GM18498 (cell line): Measurements from ENCODE around the gene CTDSP2.

Experiments
- ATAC-seq: cut with Tn5 transposase; IDR thresholded peaks from one replicate; pipeline ENCODE4 v1.9.1; 2021; ENCODE audit warnings: mild to moderate bottlenecking, moderate library complexity; ENCODE audit not compliant: unreplicated experiment

Gene CTDSP2

GRCh38 chr12:57817261-57817989, 29.1 kb downstream of the CTDSP2 start:
- no peak for ATAC-seq

- ATAC-seq: no peak
These were observed 29.7 kb downstream of the CTDSP2 start for GRCh38 chr12:57816855-57817151.

- ATAC-seq: no peak
These were observed 30.3 kb downstream of the CTDSP2 start for GRCh38 chr12:57816001-57816854.

- no peak for ATAC-seq
These were observed 31.1 kb downstream of the CTDSP2 start for GRCh38 chr12:57815177-57816000.

- no peak for ATAC-seq
These were observed 32.4 kb downstream of the CTDSP2 start for GRCh38 chr12:57813971-57814772.

- no peak for ATAC-seq
These were observed 33.2 kb downstream of the CTDSP2 start for GRCh38 chr12:57813111-57813970.

- ATAC-seq: no peak
These were observed 35.3 kb downstream of the CTDSP2 start for GRCh38 chr12:57811028-57811755.

GRCh38 chr12:57810450-57810849, 36.1 kb downstream of the CTDSP2 start:
- no peak for ATAC-seq

GRCh38 chr12:57809425-57809824, 37.1 kb downstream of the CTDSP2 start:
- no peak for ATAC-seq

- ATAC-seq: no peak
These were observed 38.2 kb downstream of the CTDSP2 start for GRCh38 chr12:57808351-57808750.

- no peak for ATAC-seq
These were observed 39.2 kb downstream of the CTDSP2 start for GRCh38 chr12:57807285-57807684.

- ATAC-seq: no peak
These were observed 39.9 kb downstream of the CTDSP2 start for GRCh38 chr12:57806677-57807076.

GRCh38 chr12:57803319-57803893, 43.1 kb downstream of the CTDSP2 start:
- ATAC-seq: no peak

- no peak for ATAC-seq
These were observed 43.9 kb downstream of the CTDSP2 start for GRCh38 chr12:57802607-57803006.

- no peak for ATAC-seq
These were observed 45.6 kb downstream of the CTDSP2 start for GRCh38 chr12:57800965-57801364.

- ATAC-seq: no peak
These were observed 48.6 kb downstream of the CTDSP2 start for GRCh38 chr12:57797933-57798332.

- ATAC-seq: no peak
These were observed 49.5 kb downstream of the CTDSP2 start for GRCh38 chr12:57796996-57797395.

GRCh38 chr12:57795354-57795753, 51.2 kb downstream of the CTDSP2 start:
- no peak for ATAC-seq

- no peak for ATAC-seq
These were observed 52.6 kb downstream of the CTDSP2 start for GRCh38 chr12:57793920-57794319.
